HG03521 (cell line): ENCODE measurements around the gene HDC.

Experiments
- ATAC-seq: cut with Tn5 transposase; IDR thresholded peaks from one replicate; pipeline ENCODE4 v1.9.1; 2021; ENCODE audit warnings: mild to moderate bottlenecking, moderate library complexity; ENCODE audit not compliant: unreplicated experiment

HDC gene

GRCh38 chr15:50227076-50227475 is 38.5 kb downstream of the HDC start:
- ATAC-seq: no peak

GRCh38 chr15:50225938-50226337 is 39.6 kb downstream of the HDC start:
- no peak for ATAC-seq

- no peak for ATAC-seq
These were observed 40.5 kb downstream of the HDC start for GRCh38 chr15:50225057-50225456.

GRCh38 chr15:50224606-50225005 is 40.9 kb downstream of the HDC start:
- no peak for ATAC-seq

GRCh38 chr15:50222181-50222580 is 43.3 kb downstream of the HDC start:
- no peak for ATAC-seq

- no peak for ATAC-seq
These were observed 45.7 kb downstream of the HDC start for GRCh38 chr15:50219820-50220219.

GRCh38 chr15:50218691-50219090 is 46.8 kb downstream of the HDC start:
- ATAC-seq: no peak

GRCh38 chr15:50218291-50218690 is 47.2 kb downstream of the HDC start:
- no peak for ATAC-seq

GRCh38 chr15:50210462-50211157 is 54.9 kb downstream of the HDC start:
- ATAC-seq: no peak

- ATAC-seq: no peak
These were observed 55.7 kb downstream of the HDC start for GRCh38 chr15:50209809-50210208.

- ATAC-seq: no peak
These were observed 59.5 kb downstream of the HDC start for GRCh38 chr15:50206020-50206419.

- ATAC-seq: no peak
These were observed 63.5 kb downstream of the HDC start for GRCh38 chr15:50202003-50202402.

GRCh38 chr15:50192926-50193620 is 72.5 kb downstream of the HDC start:
- ATAC-seq: no peak

- ATAC-seq: no peak
These were observed 73.4 kb downstream of the HDC start for GRCh38 chr15:50192164-50192563.
